HK-2 (cell line): ENCODE results near the gene SP100.
"Not testable (repeated sequence)": the region's sequence is repeated elsewhere in the genome, so short reads cannot be mapped to it uniquely, and the experiment has no call there.

Experiments used
- DNase-seq: peaks from one replicate; pipeline ENCODE4 v3.0.0-alpha.2; 2018; ENCODE audit not compliant: unreplicated experiment

The SP100 gene

GRCh38 chr2:230419181-230419580 is 3.2 kb downstream of the SP100 start:
- no peak for DNase-seq

- DNase-seq = no peak
Observed at GRCh38 chr2:230422149-230422548, 6.1 kb downstream of the SP100 start.

GRCh38 chr2:230423851-230424458 is 8.0 kb downstream of the SP100 start:
- no peak for DNase-seq

- DNase-seq = no peak
Observed at GRCh38 chr2:230425377-230425776, 9.4 kb downstream of the SP100 start.

- DNase-seq = no peak
Observed at GRCh38 chr2:230429513-230429912, 13.5 kb downstream of the SP100 start.

GRCh38 chr2:230430957-230431910 is 15.2 kb downstream of the SP100 start:
- no peak for DNase-seq

- no peak for DNase-seq
Observed at GRCh38 chr2:230434677-230435324, 18.8 kb downstream of the SP100 start.

GRCh38 chr2:230435431-230435830 is 19.4 kb downstream of the SP100 start:
- no peak for DNase-seq

GRCh38 chr2:230439121-230439520 is 23.1 kb downstream of the SP100 start:
- DNase-seq = not testable (repeated sequence)

GRCh38 chr2:230439590-230439989 is 23.6 kb downstream of the SP100 start:
- no peak for DNase-seq

- no peak for DNase-seq
Observed at GRCh38 chr2:230441227-230441897, 25.4 kb downstream of the SP100 start.

GRCh38 chr2:230443541-230443940 is 27.5 kb downstream of the SP100 start:
- DNase-seq = no peak

- DNase-seq = no peak
Observed at GRCh38 chr2:230444832-230445231, 28.8 kb downstream of the SP100 start.

GRCh38 chr2:230447036-230447435 is 31.0 kb downstream of the SP100 start:
- no peak for DNase-seq

- DNase-seq = no peak
Observed at GRCh38 chr2:230447455-230448451, 31.8 kb downstream of the SP100 start.

GRCh38 chr2:230449901-230450467 is 34.0 kb downstream of the SP100 start:
- DNase-seq = no peak

- no peak for DNase-seq
Observed at GRCh38 chr2:230453006-230453405, 37.0 kb downstream of the SP100 start.

- DNase-seq = no peak
Observed at GRCh38 chr2:230455005-230455684, 39.1 kb downstream of the SP100 start.

- no peak for DNase-seq
Observed at GRCh38 chr2:230457073-230457768, 41.2 kb downstream of the SP100 start.
